ENCODE measurements around the gene ETV6.

ETV6 gene

GRCh38 chr12:11648514-11649412, 711 bp upstream of the ETV6 start:
- peak; percentile 57 to 64 for DNase-seq

DNA sequence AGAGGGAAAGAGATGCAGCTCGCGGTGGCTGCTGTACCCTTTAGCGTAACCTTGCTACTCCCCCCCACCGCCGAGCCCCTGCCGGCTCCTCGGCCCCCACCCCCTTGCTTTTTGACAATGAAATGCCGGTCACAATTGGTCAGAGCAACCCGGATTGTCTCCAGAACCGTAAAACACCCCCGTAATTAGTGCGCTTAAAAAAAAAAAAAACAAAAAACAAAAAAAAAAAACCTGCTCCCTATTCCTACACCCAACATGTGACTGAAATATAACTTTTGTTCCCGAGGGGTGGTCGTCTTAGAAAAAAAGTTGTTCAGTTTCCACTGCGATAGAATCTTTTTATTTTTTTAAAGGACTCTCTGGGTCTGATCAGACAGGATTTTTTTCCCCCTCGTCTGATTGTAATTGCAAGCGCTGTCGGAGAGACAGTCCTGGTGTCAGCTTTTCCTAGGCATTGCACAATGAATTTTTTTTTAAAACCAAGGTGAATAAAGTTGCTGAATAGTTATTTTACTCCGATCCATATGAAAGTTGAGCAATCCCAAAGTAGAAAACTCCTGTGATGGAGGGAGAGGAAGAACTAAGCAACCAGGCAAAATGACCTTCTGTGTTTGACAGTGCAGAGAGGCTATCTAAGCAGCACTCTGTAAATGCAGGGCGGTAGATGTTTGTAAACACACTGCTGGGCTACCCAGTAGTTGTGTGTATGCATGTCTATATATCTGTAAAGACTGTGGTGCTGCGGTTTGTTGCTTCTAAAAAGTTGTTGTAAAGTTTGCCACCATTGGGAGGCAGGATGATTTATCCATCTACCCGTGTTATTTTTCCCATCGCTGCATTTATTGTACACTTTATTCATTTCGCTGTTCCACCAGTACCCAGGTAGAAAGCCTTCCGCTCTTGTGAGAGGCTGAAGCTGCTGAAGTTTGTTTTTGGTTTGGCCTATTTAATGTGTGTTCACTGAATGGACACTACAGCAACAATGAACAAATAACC, 1.1 kb downstream of the ETV6 start:
- DNase-seq, result no peak

GRCh38 chr12:11651381-11651780, 1.9 kb downstream of the ETV6 start:
- DNase-seq, result no peak

DNA sequence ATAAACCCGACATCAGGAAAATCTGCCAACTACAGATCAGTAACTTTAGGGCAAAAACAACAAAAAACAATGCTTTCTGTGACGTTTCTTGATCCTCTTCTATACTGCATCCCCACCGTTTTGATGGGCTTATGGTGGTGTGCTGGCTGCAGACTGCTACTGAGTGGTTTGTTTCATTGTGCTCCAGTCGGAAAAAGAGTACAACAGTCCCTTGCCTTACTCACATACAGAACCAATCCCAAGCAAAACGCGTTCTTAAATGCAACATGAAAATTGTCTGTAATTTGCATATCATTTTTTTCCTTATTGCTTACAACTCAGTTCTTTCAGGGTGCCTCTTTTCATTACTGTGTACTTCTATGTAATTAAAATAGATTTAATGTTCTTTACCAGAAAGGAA, 2.3 kb downstream of the ETV6 start:
- DNase-seq, result no peak

DNA sequence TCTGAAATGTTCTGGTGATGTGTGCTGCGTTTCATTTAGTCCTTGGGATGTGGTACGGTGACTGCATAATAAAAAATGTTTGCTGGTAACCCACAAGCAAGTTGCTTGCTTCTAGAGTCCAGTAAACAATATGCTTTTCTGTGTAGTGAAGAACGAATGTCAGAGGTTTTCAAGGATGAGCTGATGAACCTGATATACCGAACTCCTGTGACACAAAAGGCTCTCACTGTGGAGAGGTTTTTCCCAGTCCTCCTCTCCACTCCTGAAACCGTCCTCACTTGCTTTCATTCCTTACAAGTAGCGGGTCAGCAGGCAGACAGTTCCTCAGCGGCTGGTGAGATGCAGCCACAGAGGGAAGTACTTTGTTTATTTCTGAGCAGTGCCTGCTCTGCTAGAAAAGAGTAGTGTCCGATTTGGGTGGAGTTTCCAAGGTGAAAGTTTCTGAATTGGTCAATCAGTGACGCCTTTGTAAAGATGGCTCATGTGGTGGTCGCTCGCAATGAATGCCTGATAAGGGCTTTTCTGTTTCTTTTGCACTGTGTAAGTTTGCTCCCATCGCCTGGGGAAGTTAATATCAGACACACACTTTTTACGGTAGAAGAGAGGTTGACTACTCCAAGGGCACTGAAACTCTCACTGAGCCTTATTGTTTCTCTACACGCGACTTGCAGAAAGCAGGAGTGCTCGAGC, 3.0 kb downstream of the ETV6 start:
- no peak for DNase-seq

DNA sequence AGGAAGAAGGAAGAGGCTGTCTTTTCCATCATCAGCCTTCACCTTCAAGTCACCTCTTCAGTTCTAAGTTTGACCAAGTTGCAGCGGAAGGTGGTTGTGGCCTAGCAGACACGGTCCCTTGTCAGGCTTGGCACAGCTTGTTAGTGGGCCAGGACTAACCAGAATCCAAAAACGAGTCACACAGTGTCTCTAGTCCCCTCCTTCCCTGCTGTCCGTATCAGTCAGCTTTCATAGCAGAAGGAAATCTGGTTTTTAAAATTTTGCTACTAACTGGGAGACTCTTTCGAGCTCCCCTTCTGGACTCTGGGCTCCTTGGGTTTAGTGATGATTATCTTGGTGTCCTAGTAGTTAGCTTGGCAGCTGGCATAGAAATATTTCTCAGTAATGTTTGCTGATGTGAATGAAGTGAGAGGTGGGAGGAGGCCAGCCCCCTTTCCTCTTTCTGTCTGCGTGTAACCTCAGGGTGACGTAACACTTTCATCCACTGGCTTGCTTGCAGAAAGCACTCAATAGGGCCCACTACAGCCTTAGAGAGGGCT, 3.8 kb downstream of the ETV6 start:
- DNase-seq, result peak; percentile 24 to 38

DNA sequence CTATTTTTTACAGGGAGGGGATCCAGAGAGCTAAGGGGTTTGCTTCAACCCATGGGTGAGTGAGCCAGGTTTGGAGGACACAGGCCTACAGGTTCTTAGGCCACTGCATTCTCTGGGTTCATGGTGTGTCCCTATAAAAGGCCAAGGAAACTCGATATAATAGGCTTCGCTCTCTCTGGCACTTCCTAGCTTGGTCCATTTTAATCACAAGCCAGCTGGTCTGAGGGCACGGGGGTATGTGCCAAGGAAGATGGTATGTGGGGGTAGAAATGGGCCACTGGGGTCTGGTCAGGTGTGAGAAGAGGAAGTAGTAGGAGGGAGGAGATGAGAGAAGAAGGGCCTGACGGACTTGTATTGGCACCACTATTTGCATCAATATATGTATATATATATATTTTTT, 4.9 kb downstream of the ETV6 start:
- no peak for DNase-seq

DNA sequence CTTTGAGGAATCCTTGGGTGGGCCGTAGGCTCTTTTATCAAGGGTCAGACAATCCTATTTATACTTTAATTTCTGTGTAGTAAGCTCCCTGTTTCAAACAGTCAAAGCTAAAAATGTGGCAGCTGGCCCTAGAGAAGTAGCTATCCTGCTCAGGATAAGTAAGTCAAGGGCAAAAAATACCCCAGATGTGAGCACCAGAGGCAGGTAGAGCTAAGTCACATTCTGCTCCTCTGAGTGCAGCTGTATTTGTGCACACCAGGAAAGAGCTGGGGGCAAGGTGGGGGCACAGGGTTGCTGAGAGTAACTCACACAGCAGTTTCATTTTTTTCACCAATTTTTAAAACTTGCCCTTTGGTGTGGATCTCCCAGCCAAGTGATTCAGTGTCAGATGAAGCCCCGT, 5.3 kb downstream of the ETV6 start:
- DNase-seq, result no peak

- DNase-seq, result no peak
These were observed 6.4 kb downstream of the ETV6 start for GRCh38 chr12:11655842-11656241.

DNA sequence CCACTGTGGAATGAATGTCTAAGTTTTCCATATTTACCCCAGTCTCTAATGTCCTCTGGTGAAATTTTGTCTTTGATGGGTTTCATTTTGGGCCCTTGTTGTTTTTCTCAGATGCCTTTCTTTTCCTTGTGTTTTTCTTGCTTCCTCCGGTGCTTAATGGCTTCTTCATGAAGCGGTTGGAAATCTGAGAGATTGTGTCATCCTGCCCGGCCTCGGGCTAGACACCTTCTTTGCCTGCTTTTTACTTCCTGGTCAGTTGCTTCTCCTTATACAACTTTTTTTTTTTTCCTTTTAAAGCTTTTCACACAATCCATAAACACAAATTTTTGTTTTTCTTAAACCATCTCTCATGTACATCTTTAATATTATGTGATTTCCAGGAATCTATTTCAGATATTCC, 7.1 kb downstream of the ETV6 start:
- DNase-seq, result no peak

DNA sequence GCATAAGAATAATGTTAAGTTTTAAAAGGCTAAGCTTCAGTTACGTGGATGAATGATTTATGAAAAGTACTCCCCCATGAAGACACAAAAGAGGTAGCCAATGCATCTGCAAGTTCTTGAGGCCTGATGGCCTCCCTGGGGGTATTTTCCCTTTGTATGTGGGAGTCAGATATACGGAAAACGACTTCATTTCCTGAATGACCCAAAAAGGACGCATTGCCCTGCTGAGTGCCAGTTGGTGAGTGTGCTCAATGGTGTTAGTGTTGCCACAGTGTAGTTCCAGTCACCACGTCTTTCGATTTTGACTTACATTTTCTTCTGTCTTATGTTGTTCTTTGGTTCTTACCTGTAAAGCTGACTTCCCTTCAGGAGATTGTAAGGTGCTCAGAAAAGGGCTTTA, 8.0 kb downstream of the ETV6 start:
- DNase-seq, result no peak

- DNase-seq, result no peak
These were observed 9.3 kb downstream of the ETV6 start for GRCh38 chr12:11658791-11659190.

DNA sequence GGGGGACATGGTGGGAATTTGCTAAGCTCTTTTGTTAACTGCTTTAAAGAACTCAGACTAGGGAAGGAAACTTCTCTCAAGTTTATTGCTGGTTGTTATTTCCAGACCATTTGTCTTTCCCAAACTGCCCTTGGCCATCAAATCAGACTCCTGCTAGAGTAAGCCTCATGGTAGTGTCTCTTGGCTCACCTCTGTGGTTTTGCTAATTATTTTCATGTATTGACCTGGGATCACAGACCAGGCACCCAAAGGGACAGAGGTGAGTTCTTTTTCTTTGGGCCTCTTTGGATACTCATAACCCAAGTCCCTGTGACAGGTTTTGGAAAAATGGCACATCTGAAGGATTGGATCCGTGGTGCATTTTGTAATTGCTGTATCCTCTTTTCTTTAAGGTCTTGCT, 11.2 kb downstream of the ETV6 start:
- DNase-seq, result no peak

DNA sequence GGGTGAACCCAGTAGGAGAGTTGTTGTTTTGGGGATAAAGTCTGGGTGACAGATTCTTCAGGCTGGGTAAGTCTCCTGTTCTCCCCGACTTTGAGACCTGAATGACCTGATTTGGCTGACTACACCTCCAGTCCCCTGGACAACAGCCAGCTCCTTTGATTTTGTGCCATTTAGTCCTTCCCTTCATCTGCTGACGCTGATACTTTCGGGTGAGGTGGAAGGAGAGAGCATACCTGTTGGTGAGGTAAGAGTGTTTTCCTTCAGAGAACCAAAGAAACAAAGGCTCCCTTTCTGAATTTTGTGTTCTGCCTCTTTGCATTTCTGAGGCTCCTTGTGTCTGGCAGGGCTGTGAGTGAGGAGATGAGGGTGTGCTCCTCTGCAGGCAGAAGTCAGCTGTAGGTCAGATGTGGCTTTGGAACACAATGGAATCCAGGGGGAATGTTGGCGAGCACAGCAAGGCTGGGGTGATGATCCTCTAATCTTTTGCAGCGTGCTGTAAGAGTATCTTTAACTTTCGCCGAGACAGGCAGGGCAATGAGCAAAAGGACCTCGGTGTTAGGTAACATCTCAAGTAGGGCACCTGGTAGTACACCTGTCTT, 12.1 kb downstream of the ETV6 start:
- DNase-seq, result no peak

DNA sequence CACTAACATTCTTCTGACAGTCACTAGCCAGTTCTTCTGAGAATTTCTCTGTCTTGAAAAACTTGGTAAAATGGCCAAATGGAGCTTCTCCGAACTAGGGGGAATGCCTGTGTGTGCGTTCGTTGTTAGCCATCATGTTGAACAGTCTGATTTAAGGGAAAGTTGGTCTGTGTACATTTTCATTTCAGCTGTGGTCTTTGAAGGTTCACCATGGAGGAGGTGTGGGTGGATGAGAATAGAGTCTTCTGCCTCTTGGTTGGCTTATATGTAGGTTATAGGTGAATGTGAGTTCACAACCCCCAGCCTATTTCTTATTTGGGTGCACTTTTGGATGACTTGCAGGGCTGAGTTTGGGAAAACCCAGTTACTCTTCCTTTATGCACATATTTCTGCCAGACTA, 12.9 kb downstream of the ETV6 start:
- DNase-seq, result no peak

GRCh38 chr12:11663130-11663529, 13.7 kb downstream of the ETV6 start:
- DNase-seq, result no peak

GRCh38 chr12:11664101-11664500, 14.6 kb downstream of the ETV6 start:
- no peak for DNase-seq

GRCh38 chr12:11666131-11667050, 16.9 kb downstream of the ETV6 start:
- DNase-seq, result no peak

DNA sequence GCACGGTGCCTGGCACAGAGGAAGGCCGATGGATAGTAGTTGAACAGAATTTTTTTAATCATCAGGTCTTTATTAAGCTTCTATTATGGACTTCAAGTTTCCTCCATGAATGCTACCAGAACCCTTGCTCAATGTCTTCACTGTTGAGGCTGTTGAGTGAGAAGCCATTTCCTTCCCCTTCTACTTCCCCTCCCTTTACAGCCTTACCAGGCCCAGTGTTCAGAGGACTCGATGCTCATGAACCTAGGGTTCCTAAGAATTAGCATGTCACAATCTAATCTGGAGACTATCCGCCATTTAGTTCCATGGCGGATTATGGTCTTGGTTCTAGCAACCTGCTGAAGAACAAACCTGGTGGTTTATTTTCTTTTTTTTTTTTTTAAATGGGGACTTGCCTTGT, 17.7 kb downstream of the ETV6 start:
- DNase-seq, result no peak

DNA sequence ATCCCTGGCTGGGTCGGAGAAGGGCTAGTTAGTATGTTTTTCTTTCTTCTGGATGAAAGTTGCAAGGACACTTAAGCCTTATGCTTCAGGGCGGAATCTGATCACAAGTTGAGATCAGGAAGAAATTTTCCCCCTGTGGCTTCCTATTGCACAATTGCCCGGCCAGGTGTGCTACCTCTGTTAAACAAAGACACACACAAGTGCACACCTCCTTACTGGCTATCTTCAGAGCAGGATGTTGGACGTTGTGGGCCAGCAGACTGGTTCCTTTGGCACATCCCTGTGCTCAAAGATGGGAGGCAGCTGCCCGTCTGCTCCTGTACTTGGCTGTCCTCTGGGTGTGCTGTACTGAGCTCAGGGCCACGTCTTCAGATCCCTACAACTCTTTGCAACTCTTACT, 19.1 kb downstream of the ETV6 start:
- DNase-seq, result no peak

DNA sequence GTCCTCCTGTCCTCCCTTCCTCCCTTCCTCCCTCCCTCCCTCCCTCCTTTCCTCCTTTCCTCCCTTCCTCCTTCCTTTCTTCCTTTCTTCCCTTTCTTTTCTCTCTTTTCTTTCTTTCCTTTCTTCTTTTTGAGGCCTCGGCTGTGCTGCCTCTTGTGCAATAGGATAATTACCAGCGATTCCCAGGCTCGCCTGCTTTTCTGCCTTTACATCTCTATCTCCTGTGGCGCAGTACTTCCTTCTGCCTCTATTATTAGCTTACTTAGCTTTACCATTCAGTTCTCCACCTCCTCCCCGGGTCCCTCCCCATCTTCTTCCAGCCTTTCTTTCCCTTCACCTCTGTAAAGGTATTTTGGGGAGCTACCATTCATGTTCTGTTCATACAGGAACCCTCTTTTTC, 19.9 kb downstream of the ETV6 start:
- no peak for DNase-seq

Measured in stimulated activated CD4-positive, alpha-beta T cell treated with anti-CD3 and anti-CD28 coated beads, Interleukin-4, amount 100 ng/mL, for 4 hours (primary cell).